ENCODE measurements around the gene RFT1.

DNA sequence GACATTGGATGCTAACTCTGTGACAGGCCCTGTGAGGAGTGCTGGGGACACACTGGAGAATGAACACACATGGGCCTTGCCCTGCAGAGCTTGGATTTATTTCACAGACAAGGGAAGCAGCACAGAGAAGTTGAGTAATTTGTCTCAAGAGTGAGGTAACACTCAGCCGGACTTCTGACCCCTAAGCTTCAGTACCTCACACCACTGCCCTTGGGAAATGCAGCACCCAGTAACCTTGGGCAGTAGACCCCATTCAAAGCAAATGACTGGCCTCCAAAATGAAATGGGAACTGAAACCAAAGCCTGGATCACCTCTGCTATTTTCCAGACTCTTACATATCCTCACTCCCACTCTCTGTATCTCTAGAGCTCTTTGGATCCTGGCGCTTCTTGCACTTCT, 37.3 kb downstream of the RFT1 start:
- TF ChIP-seq, protein P1, sequence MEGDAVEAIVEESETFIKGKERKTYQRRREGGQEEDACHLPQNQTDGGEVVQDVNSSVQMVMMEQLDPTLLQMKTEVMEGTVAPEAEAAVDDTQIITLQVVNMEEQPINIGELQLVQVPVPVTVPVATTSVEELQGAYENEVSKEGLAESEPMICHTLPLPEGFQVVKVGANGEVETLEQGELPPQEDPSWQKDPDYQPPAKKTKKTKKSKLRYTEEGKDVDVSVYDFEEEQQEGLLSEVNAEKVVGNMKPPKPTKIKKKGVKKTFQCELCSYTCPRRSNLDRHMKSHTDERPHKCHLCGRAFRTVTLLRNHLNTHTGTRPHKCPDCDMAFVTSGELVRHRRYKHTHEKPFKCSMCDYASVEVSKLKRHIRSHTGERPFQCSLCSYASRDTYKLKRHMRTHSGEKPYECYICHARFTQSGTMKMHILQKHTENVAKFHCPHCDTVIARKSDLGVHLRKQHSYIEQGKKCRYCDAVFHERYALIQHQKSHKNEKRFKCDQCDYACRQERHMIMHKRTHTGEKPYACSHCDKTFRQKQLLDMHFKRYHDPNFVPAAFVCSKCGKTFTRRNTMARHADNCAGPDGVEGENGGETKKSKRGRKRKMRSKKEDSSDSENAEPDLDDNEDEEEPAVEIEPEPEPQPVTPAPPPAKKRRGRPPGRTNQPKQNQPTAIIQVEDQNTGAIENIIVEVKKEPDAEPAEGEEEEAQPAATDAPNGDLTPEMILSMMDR (IDR thresholded peaks at IDR 0.05; ENCODE audit: low read depth, low read length), result no peak
- TF ChIP-seq POLR2A (IDR thresholded peaks at IDR 0.05; ENCODE audit: extremely low read depth, insufficient read length) (no peak), MYC (IDR thresholded peaks at IDR 0.05; ENCODE audit: low read depth, low read length) (no peak)
- TF ChIP-seq, protein P2, sequence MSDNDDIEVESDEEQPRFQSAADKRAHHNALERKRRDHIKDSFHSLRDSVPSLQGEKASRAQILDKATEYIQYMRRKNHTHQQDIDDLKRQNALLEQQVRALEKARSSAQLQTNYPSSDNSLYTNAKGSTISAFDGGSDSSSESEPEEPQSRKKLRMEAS (IDR thresholded peaks at IDR 0.05; ENCODE audit: low read depth, low read length), result no peak
